WTC11 (cell line): Measurements from ENCODE around the gene B4GAT1. TPM values are rescaled to one million over a fixed set of nuclear protein-coding genes. Genes with fewer than 3 reads are reported as not detected.

Source experiments
- ATAC-seq: fragments of 200-7000 bp; cut with Tn5 transposase; 2 replicates; pipeline ENCODE4 v1.10.0; 2021; ENCODE audit warnings: mild to moderate bottlenecking, moderate library complexity
- CTCF ChIA-PET: fragments of 300-600 bp; sonication (Branson Sonifier 250); formaldehyde crosslinking; loops from one replicate; lab custom pipeline; 2021; ENCODE audit warnings: antibody characterized with exemption; lab: Charles Lee
- POLR2A ChIA-PET: fragments of 350-600 bp; sonication (Branson Sonifier 250); formaldehyde crosslinking; loops from one replicate; lab custom pipeline; 2021; ENCODE audit warnings: antibody characterized with exemption; lab: Charles Lee
- DNase-seq: peaks from one replicate; pipeline ENCODE4 v3.0.0; 2021; ENCODE audit warnings: low spot score
- H3K27ac Mint-ChIP-seq: 2 replicates; pipeline ENCODE4 v1.8.0; 2021; ENCODE audit warnings: mixed read lengths
- H3K27me3 Mint-ChIP-seq: 2 replicates; pipeline ENCODE4 v1.8.0; 2021; ENCODE audit warnings: low read depth, mild to moderate bottlenecking, moderate library complexity, mixed read lengths
- H3K36me3 Mint-ChIP-seq: 2 replicates; pipeline ENCODE4 v1.8.0; 2021; ENCODE audit warnings: mixed read lengths
- H3K4me1 Mint-ChIP-seq: 2 replicates; pipeline ENCODE4 v1.8.0; 2022; ENCODE audit warnings: mixed read lengths
- H3K4me3 Mint-ChIP-seq: 2 replicates; pipeline ENCODE4 v1.8.0; 2021; ENCODE audit warnings: mild to moderate bottlenecking, moderate library complexity, mixed read lengths
- H3K9me3 Mint-ChIP-seq: 2 replicates; pipeline ENCODE4 v1.8.0; 2021; ENCODE audit warnings: mixed read lengths
- CREB1 ChIP-seq: sonication (generic); formaldehyde crosslinking; IDR thresholded peaks from 2 replicates; pipeline ENCODE4 v1.8.0; 2023; ENCODE audit warnings: mild to moderate bottlenecking, missing genetic modification reagents
- ELF4 ChIP-seq: sonication (generic); formaldehyde crosslinking; IDR thresholded peaks from 2 replicates; pipeline ENCODE4 v1.8.1; 2022; ENCODE audit warnings: low read depth, mild to moderate bottlenecking, moderate library complexity, missing genetic modification reagents
- EMX1 ChIP-seq: fragments of 250-450 bp; sonication (Bioruptor Pico); IDR thresholded peaks from 2 replicates; pipeline ENCODE4 v1.8.0; 2021; ENCODE audit warnings: mild to moderate bottlenecking
- HMGA2 ChIP-seq: fragments of 250-450 bp; sonication (Bioruptor Pico); IDR thresholded peaks from 2 replicates; pipeline ENCODE4 v1.4.0; 2021; ENCODE audit warnings: mild to moderate bottlenecking, moderate library complexity
- NR3C1 ChIP-seq: sonication (generic); formaldehyde crosslinking; conservative IDR thresholded peaks from 2 replicates; pipeline ENCODE4 v1.8.1; 2023; ENCODE audit warnings: low read depth, mild to moderate bottlenecking, missing genetic modification reagents
- RORB ChIP-seq: fragments of 250-450 bp; sonication (Bioruptor Pico); IDR thresholded peaks from 2 replicates; pipeline ENCODE4 v1.9.0; 2021; ENCODE audit warnings: mild to moderate bottlenecking
- TEAD1 ChIP-seq: sonication (generic); formaldehyde crosslinking; IDR thresholded peaks from 2 replicates; pipeline ENCODE4 v1.8.0; 2022; ENCODE audit warnings: mild to moderate bottlenecking, missing genetic modification reagents
- TP53 ChIP-seq: sonication (generic); formaldehyde crosslinking; IDR thresholded peaks from 2 replicates; pipeline ENCODE4 v1.8.1; 2023; ENCODE audit warnings: mild to moderate bottlenecking, missing genetic modification reagents
- ZNF121 ChIP-seq: sonication (generic); formaldehyde crosslinking; IDR thresholded peaks from 2 replicates; pipeline ENCODE4 v1.8.0; 2023; ENCODE audit warnings: missing genetic modification reagents
- ZNF263 ChIP-seq: sonication (generic); formaldehyde crosslinking; IDR thresholded peaks from 2 replicates; pipeline ENCODE4 v1.8.1; 2022; ENCODE audit warnings: low read depth, mild to moderate bottlenecking, moderate library complexity, missing genetic modification reagents
- ZNF317 ChIP-seq: sonication (generic); formaldehyde crosslinking; IDR thresholded peaks from 2 replicates; pipeline ENCODE4 v1.8.1; 2023; ENCODE audit warnings: low read depth, mild to moderate bottlenecking, moderate library complexity, missing genetic modification reagents, borderline replicate concordance
- total RNA-seq: library from RNA; stranded (reverse); gene quantifications from 3 replicates; pipeline ENCODE4 v1.2.3, GENCODE V29; 2021
- TF ChIP-seq, protein P1 (sequence below): sonication (generic); formaldehyde crosslinking; IDR thresholded peaks from 2 replicates; pipeline ENCODE4 v1.8.1; 2022; ENCODE audit warnings: low read depth, mild to moderate bottlenecking, moderate library complexity, missing genetic modification reagents, borderline replicate concordance
- TF ChIP-seq, protein P2 (sequence below): fragments of 250-450 bp; sonication (Bioruptor Pico); IDR thresholded peaks from 2 replicates; pipeline ENCODE4 v1.8.0; 2021; ENCODE audit warnings: mild to moderate bottlenecking
- TF ChIP-seq, protein P3 (sequence below): fragments of 200-600 bp; IDR thresholded peaks from 2 replicates; pipeline ENCODE4 v1.8.0; 2022; ENCODE audit warnings: antibody characterized with exemption
- TF ChIP-seq, protein P4 (sequence below): fragments of 250-450 bp; sonication (Bioruptor Pico); IDR thresholded peaks from 2 replicates; pipeline ENCODE4 v2.1.2; 2022; ENCODE audit warnings: mild to moderate bottlenecking, moderate library complexity
- TF ChIP-seq, protein P5 (sequence below): sonication (generic); formaldehyde crosslinking; IDR thresholded peaks from 2 replicates; pipeline ENCODE4 v1.8.1; 2023; ENCODE audit warnings: mild to moderate bottlenecking, missing genetic modification reagents
- TF ChIP-seq, protein P6 (sequence below): fragments of 250-450 bp; sonication (Bioruptor Pico); conservative IDR thresholded peaks from 2 replicates; pipeline ENCODE4 v1.9.0; 2021; ENCODE audit warnings: mild to moderate bottlenecking

Gene B4GAT1
- total RNA-seq, 1 experiment from 2014 or later: 34.1 TPM

DNA sequence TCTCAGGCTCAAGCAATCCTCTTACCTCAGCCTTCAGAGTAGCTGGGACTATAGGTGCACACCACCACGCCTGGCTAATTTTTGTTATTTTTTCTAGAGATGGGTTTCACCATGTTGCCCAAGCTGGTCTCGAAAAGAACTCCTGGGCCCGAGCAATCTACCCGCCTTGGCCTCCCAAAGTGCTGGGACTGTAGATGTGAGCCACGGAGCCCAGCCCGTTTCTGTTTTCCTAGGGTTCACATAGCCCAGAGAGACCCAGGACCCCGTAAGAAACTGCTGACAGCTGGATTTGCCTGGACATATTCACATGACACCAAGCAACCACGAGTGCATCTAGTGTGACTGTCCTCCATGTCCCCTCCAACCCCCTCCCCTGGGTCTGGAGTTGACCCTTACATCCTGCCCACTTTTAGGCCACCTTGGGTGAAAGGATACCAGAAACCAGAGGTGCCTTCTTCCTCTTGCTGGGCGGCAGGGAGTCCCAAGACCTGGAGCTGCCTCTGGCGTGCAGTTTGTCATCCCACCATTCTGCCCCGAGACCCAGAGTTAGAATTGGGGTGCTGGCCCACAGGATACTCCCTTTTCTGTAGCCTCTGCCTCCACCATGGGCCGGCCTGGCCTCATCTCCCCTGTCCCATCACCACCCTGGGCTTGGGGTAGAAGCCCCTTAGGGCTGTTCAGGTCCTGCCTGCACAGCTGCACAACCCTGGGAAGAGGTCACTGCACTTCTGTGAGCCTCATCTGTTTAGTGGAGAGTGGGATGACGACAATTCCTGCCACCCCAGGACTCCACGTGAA, 7.5 kb downstream of the B4GAT1 start:
- no peaks in the 10 kb centered on the region for H3K27me3 Mint-ChIP-seq
- CTCF ChIA-PET: interaction anchor here (1.0 to 2.7 kb wide), 7 partner anchors 18 to 57 kb away, joined by 3 to 17 read pairs (median 3); partner anchors contain the start of genes CD248 and YIF1A
- POLR2A ChIA-PET: no interaction called here
- no peaks in the 10 kb centered on the region for H3K9me3 Mint-ChIP-seq
- peaks cover 10% of the 10 kb centered on the region for H3K36me3 Mint-ChIP-seq
- TF ChIP-seq, protein P1, sequence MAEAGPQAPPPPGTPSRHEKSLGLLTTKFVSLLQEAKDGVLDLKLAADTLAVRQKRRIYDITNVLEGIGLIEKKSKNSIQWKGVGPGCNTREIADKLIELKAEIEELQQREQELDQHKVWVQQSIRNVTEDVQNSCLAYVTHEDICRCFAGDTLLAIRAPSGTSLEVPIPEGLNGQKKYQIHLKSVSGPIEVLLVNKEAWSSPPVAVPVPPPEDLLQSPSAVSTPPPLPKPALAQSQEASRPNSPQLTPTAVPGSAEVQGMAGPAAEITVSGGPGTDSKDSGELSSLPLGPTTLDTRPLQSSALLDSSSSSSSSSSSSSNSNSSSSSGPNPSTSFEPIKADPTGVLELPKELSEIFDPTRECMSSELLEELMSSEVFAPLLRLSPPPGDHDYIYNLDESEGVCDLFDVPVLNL (CRISPR knock-in tag): no peak
- TF ChIP-seq ELF4: no peak
- TF ChIP-seq, protein P2, sequence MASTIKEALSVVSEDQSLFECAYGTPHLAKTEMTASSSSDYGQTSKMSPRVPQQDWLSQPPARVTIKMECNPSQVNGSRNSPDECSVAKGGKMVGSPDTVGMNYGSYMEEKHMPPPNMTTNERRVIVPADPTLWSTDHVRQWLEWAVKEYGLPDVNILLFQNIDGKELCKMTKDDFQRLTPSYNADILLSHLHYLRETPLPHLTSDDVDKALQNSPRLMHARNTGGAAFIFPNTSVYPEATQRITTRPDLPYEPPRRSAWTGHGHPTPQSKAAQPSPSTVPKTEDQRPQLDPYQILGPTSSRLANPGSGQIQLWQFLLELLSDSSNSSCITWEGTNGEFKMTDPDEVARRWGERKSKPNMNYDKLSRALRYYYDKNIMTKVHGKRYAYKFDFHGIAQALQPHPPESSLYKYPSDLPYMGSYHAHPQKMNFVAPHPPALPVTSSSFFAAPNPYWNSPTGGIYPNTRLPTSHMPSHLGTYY (CRISPR knock-in tag): no peak
- TF ChIP-seq, protein P3, sequence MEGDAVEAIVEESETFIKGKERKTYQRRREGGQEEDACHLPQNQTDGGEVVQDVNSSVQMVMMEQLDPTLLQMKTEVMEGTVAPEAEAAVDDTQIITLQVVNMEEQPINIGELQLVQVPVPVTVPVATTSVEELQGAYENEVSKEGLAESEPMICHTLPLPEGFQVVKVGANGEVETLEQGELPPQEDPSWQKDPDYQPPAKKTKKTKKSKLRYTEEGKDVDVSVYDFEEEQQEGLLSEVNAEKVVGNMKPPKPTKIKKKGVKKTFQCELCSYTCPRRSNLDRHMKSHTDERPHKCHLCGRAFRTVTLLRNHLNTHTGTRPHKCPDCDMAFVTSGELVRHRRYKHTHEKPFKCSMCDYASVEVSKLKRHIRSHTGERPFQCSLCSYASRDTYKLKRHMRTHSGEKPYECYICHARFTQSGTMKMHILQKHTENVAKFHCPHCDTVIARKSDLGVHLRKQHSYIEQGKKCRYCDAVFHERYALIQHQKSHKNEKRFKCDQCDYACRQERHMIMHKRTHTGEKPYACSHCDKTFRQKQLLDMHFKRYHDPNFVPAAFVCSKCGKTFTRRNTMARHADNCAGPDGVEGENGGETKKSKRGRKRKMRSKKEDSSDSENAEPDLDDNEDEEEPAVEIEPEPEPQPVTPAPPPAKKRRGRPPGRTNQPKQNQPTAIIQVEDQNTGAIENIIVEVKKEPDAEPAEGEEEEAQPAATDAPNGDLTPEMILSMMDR: no peak
- no peak for TF ChIP-seq ZNF317
- no peak for TF ChIP-seq TP53 (CRISPR knock-in tag)
- DNase-seq (no peak), ATAC-seq (no peak)
- no peak overlapping the region for H3K4me3 Mint-ChIP-seq
- H3K4me1 Mint-ChIP-seq: peaks cover 23% of the 10 kb centered on the region
- H3K27ac Mint-ChIP-seq: no peak overlapping the region

DNA sequence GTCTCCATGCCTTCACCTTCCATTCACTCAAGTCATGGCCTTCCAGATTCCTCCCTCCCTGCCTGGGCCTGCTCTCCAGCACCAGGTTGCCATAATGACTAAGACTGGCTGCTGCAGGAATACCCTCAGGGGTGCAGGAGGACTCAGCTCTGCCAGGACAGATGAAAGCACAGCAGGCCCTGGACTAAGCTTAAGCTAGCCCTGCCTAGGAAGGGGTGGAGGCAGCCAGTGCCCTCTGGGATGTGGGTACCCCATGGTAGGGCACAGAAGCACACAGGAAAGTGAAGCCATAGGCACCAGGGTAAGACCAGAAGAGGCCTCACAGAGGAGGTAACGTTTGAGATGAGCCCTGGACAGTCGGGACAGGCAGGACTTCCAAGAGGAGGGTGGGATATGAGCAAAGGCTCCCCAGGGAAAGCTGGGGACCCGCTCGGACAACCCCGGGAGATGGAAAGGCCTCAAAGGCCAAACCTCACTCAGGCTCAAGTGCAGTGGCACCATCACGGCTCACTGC, 8.2 kb downstream of the B4GAT1 start:
- ChIA-PET CTCF (interaction anchor here (1.7 to 2.7 kb wide), 2 partner anchors 10 to 27 kb away, joined by 8 to 17 read pairs; no protein-coding TSS in a partner anchor), POLR2A (no interaction called here)
- Mint-ChIP-seq H3K9me3 (no peaks in the 10 kb centered on the region), H3K4me3 (no peak overlapping the region), H3K27ac (no peak overlapping the region), H3K4me1 (peaks cover 20% of the 10 kb centered on the region), H3K36me3 (peaks cover 10% of the 10 kb centered on the region), H3K27me3 (no peaks in the 10 kb centered on the region)
- DNase-seq (no peak), ATAC-seq (no peak)
- TF ChIP-seq TEAD1 (CRISPR knock-in tag): no peak
- TF ChIP-seq HMGA2: no peak
- TF ChIP-seq ELF4: no peak
- TF ChIP-seq, protein P4, sequence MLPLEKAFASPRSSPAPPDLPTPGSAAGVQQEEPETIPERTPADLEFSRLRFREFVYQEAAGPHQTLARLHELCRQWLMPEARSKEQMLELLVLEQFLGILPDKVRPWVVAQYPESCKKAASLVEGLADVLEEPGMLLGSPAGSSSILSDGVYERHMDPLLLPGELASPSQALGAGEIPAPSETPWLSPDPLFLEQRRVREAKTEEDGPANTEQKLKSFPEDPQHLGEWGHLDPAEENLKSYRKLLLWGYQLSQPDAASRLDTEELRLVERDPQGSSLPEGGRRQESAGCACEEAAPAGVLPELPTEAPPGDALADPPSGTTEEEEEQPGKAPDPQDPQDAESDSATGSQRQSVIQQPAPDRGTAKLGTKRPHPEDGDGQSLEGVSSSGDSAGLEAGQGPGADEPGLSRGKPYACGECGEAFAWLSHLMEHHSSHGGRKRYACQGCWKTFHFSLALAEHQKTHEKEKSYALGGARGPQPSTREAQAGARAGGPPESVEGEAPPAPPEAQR (CRISPR knock-in tag): no peak
- TF ChIP-seq EMX1 (CRISPR knock-in tag): no peak
- TF ChIP-seq NR3C1 (CRISPR knock-in tag): no peak
- TF ChIP-seq RORB (CRISPR knock-in tag): no peak
- TF ChIP-seq, protein P5, sequence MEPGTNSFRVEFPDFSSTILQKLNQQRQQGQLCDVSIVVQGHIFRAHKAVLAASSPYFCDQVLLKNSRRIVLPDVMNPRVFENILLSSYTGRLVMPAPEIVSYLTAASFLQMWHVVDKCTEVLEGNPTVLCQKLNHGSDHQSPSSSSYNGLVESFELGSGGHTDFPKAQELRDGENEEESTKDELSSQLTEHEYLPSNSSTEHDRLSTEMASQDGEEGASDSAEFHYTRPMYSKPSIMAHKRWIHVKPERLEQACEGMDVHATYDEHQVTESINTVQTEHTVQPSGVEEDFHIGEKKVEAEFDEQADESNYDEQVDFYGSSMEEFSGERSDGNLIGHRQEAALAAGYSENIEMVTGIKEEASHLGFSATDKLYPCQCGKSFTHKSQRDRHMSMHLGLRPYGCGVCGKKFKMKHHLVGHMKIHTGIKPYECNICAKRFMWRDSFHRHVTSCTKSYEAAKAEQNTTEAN (CRISPR knock-in tag): no peak
- TF ChIP-seq, protein P6, sequence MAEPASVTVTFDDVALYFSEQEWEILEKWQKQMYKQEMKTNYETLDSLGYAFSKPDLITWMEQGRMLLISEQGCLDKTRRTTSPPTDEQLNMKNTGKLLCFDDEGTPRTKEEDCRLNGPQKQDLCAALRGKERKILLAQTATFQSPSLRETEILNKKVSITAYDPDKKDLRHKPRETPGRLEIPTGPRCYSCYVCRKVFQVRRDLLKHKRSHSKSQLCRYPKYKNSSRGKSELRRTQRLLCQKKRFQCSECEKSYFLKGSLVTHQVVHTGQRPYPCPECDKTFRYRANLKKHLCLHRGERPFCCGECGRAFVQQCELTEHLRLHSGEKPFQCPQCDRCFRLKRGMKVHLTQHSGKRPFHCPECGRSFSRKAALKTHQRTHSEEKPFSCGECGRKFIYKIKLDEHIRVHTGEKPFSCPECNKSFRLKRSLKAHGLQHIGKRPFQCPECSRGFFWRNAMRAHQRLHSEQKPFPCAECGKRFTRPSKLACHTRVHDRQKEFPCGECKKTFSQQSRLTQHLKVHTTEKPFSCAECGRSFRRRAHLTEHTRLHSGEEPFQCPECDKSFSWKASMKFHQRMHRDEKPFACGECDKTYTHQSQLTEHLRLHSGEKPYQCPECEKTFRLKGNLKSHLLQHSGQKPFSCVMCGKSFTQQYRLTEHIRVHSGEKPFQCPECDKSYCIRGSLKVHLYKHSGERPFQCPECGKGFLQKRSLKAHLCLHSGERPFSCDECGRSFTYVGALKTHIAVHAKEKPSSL: no peak
- no peak for TF ChIP-seq CREB1 (CRISPR knock-in tag)
- TF ChIP-seq ZNF121 (CRISPR knock-in tag): no peak
- TF ChIP-seq ZNF263 (CRISPR knock-in tag): no peak
